HG03066 (cell line): ENCODE data around the gene LAMA3.
"Not testable (repeated sequence)": the region's sequence is repeated elsewhere in the genome, so short reads cannot be mapped to it uniquely, and the experiment has no call there.

Source experiments
- ATAC-seq: cut with Tn5 transposase; IDR thresholded peaks from one replicate; pipeline ENCODE4 v1.9.1; 2021; ENCODE audit warnings: low read depth; ENCODE audit not compliant: unreplicated experiment

The LAMA3 gene

DNA sequence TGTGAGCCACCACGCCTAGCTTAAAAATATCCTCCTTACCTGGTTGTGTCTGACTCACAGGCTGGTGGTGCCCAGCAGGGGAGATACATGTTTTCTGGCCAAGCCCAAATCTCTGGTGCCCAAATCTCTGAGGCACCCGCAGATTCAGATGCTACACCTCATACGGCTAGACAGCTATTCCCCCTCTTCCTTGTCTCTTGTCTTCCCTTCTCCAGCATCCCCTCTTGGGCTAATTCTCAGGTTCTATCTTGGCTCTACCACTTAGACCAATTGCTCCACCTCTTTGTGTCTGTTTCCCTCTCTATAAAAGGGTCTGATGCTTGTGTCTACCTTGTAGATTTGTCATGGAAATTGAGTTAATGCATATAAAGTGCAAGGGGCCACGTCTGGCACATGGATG is 13.4 kb downstream of the LAMA3 start:
- ATAC-seq: no peak

DNA sequence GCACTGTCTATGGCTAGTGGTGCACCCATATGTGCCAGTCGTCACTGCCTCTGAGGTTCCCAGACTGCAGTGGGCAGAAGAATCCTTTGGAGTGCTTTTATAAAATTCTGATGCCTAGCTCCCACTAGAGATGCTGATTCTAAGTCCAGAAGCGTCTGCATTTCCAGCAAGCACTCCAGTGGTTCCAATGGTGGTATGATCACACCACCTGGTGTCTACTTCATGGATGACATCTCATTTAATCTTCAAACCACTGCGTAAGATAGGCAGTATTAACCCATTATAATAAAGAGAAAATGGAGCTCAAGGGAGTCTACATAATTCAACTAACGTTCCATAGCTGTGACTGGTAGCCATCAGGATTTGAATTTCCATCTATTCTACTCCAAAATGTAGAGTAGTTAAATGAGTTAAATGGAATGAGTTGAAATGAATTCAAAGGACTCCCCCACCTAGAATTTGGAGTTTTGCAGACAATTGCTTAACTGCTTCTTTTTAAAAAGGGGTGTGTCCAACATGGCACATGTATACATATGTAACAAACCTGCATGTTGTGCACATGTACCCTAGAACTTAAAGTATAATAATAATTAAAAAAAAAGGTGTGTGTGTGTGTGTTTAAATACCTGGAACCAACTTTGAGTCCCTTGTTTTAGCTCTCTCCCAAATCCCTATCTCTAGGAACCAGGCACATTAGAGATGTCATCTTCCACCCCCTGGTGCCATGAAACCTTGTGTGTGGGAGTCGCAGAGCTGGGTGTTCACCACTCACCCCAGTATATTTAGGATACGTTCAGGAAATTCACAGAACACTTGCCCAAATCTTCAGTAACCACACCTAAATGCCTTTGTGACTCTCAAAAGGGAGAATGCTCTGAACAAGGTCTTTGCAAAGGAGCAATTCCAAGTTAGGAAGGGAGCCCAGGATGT is 14.1 kb downstream of the LAMA3 start:
- ATAC-seq: no peak

GRCh38 chr18:23703987-23704384 is 14.7 kb downstream of the LAMA3 start:
- no peak for ATAC-seq

DNA sequence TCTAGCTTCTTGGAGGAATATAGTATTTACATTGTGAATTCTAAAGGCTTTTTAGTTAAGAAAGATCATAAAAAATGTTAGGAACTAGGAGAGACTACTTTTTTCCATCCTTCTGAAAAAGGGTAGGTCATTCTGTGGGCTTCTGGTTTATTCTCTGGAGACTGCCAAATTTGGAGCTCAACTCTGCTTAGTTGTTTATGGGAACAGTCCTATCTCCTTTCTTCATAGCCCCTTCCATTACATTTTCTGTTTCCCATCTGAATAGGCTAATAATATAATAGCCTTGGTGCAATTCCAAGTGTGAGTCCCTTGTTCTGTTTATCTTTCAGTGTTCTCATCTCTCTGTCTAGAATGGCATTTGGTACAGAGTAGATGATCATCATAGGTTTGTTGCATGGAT is 15.6 kb downstream of the LAMA3 start:
- no peak for ATAC-seq

- ATAC-seq: no peak
These were observed 17.9 kb downstream of the LAMA3 start for GRCh38 chr18:23706971-23707640.

- no peak for ATAC-seq
These were observed 20.8 kb downstream of the LAMA3 start for GRCh38 chr18:23710068-23710527.

GRCh38 chr18:23710946-23711345 is 21.7 kb downstream of the LAMA3 start:
- ATAC-seq: no peak

GRCh38 chr18:23711426-23711825 is 22.2 kb downstream of the LAMA3 start:
- ATAC-seq: no peak

- ATAC-seq: no peak
These were observed 23.2 kb downstream of the LAMA3 start for GRCh38 chr18:23712445-23712844.

DNA sequence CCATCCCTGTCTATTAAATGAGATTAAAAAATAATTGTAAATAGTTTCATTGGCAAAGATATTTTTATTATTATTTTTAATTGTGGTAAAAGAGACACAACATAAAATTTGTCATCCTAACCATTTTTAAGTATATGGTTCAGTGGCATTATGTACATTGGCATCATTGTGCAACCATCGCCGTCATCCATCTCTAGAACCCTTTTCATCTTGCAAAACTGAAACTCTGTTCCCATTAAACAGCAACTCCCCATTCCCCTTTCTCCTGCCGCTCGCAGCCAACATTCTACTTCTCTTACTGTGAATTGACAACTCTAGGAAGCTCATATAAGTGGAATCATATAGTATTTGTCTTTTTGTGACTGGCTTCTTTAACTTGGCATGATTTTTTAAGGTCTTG is 25.3 kb downstream of the LAMA3 start:
- ATAC-seq: no peak

- not testable (repeated sequence) for ATAC-seq
These were observed 26.8 kb downstream of the LAMA3 start for GRCh38 chr18:23716079-23716478.

DNA sequence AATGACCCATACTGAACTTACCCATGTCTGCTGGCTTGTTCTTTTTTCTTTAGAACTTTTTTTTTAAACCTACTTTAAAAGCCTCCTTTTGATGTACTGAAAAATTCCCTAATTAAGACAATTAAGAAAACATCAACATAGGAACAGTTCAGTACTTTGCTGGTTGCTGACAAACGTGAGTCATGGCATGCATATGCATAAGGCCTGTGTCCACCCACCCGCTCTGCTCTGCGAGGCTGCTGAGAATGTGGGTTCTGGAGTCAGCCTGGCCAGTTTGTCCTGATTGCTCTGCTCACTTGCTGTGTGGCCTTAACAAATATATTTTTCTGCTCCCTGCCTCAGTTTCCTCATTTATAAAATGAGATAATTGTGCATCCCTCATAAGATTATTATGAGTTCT is 27.3 kb downstream of the LAMA3 start:
- no peak for ATAC-seq

GRCh38 chr18:23716966-23717365 is 27.7 kb downstream of the LAMA3 start:
- no peak for ATAC-seq

GRCh38 chr18:23718243-23718720 is 29.0 kb downstream of the LAMA3 start:
- ATAC-seq: no peak

GRCh38 chr18:23718731-23719130 is 29.5 kb downstream of the LAMA3 start:
- no peak for ATAC-seq

GRCh38 chr18:23719634-23720201 is 30.5 kb downstream of the LAMA3 start:
- no peak for ATAC-seq

DNA sequence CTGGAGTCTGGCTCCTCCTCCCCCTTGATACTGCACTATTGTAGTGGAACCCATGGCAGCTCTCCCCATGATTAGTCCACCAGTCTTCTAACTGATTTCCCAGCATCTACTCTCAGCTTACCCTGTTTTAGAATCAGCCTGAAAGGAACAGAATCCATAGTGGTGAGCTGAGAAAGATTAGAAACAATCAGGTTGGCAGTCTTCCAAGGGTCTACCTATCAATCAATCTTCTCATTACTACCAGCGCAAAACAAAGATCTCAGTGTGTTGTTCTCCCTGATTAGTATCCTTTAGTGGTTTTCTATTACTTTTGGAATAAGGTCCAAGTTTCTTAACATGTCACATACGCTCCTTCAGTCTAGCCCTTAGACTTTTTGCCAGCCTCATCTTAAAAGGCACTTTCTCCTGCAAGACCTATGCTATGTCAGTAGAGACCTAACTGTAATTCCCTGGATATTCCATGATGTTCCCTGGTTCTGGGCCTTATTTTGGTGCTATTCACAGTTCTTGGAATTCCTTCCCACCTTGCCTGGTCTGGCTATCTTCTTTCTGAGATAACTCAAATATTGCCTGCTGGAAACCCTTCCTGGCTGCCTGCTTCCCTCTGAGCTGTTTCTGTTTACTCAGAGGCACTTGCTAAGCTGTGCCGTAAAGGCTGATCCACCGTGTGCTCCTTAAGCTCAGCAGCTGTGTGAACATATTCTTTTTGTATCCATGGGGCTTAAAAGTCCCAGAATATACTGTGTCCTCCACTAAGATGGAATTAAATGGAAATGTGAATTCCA is 32.6 kb downstream of the LAMA3 start:
- no peak for ATAC-seq

DNA sequence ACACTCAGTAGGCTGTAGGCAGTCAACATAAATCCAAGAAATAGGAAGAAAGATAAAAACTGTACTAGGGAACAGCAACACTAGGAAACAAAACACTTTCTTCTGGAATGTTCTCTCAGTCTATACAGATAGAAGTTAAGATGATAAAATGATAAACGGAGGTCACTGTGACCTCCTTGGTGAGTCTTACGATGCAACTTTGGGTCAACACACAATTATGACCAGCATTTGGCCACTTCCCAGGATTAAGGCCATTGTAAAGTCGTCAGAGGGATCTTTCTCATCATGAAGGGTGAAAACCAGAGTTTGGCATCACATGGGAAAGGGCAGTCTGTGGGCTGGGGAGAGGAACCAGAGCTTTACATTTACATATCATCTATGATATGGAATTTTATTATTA is 33.4 kb downstream of the LAMA3 start:
- ATAC-seq: no peak

- no peak for ATAC-seq
These were observed 33.9 kb downstream of the LAMA3 start for GRCh38 chr18:23723121-23723520.

- ATAC-seq: no peak
These were observed 35.4 kb downstream of the LAMA3 start for GRCh38 chr18:23724681-23725080.

DNA sequence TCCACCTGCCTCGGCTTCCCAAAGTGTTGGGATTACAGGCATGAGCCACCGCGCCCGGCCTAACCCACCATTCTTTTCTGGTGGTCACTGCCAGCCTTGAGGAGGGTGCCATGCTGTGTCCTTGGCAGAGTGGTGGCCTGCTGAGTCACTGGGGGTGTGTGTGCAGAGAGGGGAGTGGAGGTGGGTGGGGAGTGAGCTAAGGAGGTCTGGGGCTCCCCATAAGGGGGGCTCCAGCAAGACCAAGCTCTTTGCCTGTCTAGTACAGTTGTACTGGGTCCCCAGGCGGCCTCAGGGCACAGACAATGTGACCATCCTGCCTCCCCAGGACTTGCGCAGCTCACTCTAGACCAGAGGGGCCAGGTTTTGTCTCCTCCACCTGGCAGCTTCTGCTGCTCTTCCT is 36.1 kb downstream of the LAMA3 start:
- no peak for ATAC-seq
